ENCODE data around the gene EFCAB6.

The EFCAB6 gene

DNA sequence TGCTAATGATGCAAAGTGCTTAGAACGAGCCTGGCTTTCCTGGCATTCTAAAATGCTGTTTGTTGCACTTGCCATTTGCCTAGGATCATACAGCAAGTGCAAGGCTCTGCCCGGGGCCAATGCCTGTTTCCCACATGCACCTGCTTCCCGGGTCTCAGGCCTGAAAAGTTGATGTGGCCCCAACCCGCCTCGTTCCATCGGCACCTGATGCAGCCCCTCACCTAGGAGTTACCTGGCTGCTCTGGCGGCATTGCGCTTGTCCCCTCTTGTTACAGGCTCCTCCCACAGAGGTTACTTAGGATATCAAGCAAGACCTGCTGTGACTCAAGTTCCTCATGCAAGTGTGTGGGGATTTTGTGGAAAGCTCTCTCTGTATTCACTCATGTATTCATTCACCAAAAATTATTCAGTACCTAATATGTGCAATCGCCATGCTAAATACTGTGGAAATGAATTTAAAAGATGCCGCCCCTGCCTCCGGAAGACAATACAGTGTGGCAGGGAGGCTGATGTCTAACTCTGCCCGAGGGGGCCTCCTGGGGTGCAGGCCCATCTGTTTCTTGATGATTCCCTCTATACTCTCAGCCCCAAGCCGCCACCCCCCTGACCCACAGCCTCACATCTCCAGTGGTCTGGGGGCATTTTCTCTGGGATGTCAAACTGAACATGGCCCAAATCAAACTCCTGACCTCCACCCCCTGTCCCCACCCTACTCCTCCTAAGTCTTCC is 184.5 kb downstream of the EFCAB6 start:
- TF ChIP-seq, protein P1, sequence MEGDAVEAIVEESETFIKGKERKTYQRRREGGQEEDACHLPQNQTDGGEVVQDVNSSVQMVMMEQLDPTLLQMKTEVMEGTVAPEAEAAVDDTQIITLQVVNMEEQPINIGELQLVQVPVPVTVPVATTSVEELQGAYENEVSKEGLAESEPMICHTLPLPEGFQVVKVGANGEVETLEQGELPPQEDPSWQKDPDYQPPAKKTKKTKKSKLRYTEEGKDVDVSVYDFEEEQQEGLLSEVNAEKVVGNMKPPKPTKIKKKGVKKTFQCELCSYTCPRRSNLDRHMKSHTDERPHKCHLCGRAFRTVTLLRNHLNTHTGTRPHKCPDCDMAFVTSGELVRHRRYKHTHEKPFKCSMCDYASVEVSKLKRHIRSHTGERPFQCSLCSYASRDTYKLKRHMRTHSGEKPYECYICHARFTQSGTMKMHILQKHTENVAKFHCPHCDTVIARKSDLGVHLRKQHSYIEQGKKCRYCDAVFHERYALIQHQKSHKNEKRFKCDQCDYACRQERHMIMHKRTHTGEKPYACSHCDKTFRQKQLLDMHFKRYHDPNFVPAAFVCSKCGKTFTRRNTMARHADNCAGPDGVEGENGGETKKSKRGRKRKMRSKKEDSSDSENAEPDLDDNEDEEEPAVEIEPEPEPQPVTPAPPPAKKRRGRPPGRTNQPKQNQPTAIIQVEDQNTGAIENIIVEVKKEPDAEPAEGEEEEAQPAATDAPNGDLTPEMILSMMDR (IDR thresholded peaks at IDR 0.05; ENCODE audit: low read depth, low read length, missing control alignments) = no peak
- H3K4me3 ChIP-seq (replicated peaks; ENCODE audit: low read depth, low read length) = no peak overlapping the region

GRCh38 chr22:43625242-43625641 is 186.9 kb downstream of the EFCAB6 start:
- TF ChIP-seq, protein P1 (IDR thresholded peaks at IDR 0.05; ENCODE audit: low read depth, low read length, missing control alignments) = no peak
- DNase-seq (ENCODE audit: extremely low read depth, low read depth) = no peak
- H3K4me3 ChIP-seq (replicated peaks; ENCODE audit: low read depth, low read length) = no peak overlapping the region

More for the DNA sequence above, 184.5 kb downstream of the EFCAB6 start:
- no peak for DNase-seq (ENCODE audit: extremely low read depth, low read depth)

- TF ChIP-seq, protein P1 (IDR thresholded peaks at IDR 0.05; ENCODE audit: low read depth, low read length, missing control alignments) = no peak
- DNase-seq (ENCODE audit: extremely low read depth, low read depth) = no peak
- no peak overlapping the region for H3K4me3 ChIP-seq (replicated peaks; ENCODE audit: low read depth, low read length)
These were observed 187.7 kb downstream of the EFCAB6 start for GRCh38 chr22:43624144-43624998.

DNA sequence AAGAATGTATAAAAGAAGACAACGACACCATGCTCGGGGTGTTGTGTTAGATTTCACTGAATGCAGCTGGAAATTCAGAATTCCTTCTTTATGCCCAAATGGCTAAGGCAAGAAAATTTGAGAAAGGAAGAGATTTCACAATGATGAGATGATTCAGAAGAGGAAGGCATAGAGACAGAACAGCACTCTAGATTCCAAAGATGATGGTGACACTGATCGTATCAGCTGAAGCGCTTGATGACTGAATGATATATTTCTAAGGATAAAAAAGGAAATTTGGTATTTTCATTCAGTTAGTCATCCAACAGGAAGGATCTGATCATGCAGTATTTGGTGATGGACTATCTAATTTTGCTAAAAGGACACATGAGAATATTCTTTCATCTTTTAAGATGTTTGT is 189.2 kb downstream of the EFCAB6 start:
- no peak overlapping the region for H3K4me3 ChIP-seq (replicated peaks; ENCODE audit: low read depth, low read length)
- DNase-seq (ENCODE audit: extremely low read depth, low read depth) = no peak
- TF ChIP-seq, protein P1 (IDR thresholded peaks at IDR 0.05; ENCODE audit: low read depth, low read length, missing control alignments) = no peak

DNA sequence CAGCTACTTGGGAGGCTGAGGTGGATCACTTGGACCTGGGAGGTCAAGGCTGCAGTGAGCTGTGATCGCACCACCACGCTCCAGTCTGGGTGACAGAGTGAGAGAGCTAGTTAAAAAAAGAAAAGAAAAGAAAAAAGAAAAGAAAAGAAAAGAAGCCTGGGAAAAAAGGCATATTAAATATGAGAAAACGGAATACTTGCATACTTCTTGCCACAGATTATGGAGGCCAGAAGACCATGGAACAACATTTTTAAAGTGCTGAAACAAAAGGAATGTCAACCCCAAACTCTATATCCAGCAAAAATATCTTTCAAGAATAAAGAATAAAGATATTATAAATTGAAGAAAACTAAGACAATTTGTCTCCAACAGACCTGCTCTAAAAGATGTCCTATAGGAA is 191.9 kb downstream of the EFCAB6 start:
- H3K4me3 ChIP-seq (replicated peaks; ENCODE audit: low read depth, low read length) = no peak overlapping the region
- DNase-seq (ENCODE audit: extremely low read depth, low read depth) = no peak
- TF ChIP-seq, protein P1 (IDR thresholded peaks at IDR 0.05; ENCODE audit: low read depth, low read length, missing control alignments) = no peak

GRCh38 chr22:43618517-43618916 is 193.6 kb downstream of the EFCAB6 start:
- no peak for DNase-seq (ENCODE audit: extremely low read depth, low read depth)
- TF ChIP-seq, protein P1 (IDR thresholded peaks at IDR 0.05; ENCODE audit: low read depth, low read length, missing control alignments) = no peak
- no peak overlapping the region for H3K4me3 ChIP-seq (replicated peaks; ENCODE audit: low read depth, low read length)
